SK-N-SH (cell line): ENCODE results near the gene BTN1A1.

ENCODE experiments used
- CTCF ChIP-seq: fragments of 200-600 bp; sonication (generic); IDR thresholded peaks from 2 replicates; pipeline ENCODE4 v1.6.1; 2017; ENCODE audit warnings: antibody characterized with exemption, mild to moderate bottlenecking, moderate library complexity
- EZH2phosphoT487 ChIP-seq: fragments of 200-600 bp; sonication (generic); IDR thresholded peaks from 2 replicates; pipeline ENCODE4 v1.6.1; 2017; ENCODE audit warnings: low read depth, mixed run types, mild to moderate bottlenecking, antibody characterized with exemption, moderate library complexity, borderline replicate concordance
- GATA2 ChIP-seq: sonication (generic); formaldehyde crosslinking; IDR thresholded peaks from 2 replicates; pipeline ENCODE4 v1.5.0; 2020; ENCODE audit warnings: mild to moderate bottlenecking, missing genetic modification reagents
- MAX ChIP-seq: IDR thresholded peaks from 2 replicates; pipeline ENCODE4 v1.4.0; 2012; ENCODE audit warnings: low read depth
- RAD21 ChIP-seq: IDR thresholded peaks from 2 replicates; pipeline ENCODE4 v1.6.1; 2012; ENCODE audit warnings: mild to moderate bottlenecking, low read length
- USF2 ChIP-seq: fragments of 150-350 bp; IDR thresholded peaks from 2 replicates; pipeline ENCODE4 v1.6.1; 2017; ENCODE audit warnings: antibody characterized with exemption, low read length, low read depth, borderline replicate concordance
- YY1 ChIP-seq: IDR thresholded peaks from 2 replicates; pipeline ENCODE4 v1.4.0; 2012; ENCODE audit warnings: low read depth, mild to moderate bottlenecking

- no peak for TF ChIP-seq EZH2phosphoT487
- no peak for TF ChIP-seq CTCF
- TF ChIP-seq YY1 = no peak
- TF ChIP-seq RAD21 = no peak
- TF ChIP-seq USF2 = no peak
- no peak for TF ChIP-seq GATA2 (CRISPR knock-in tag)
- TF ChIP-seq MAX = no peak
These were observed 34.3 kb upstream of the BTN1A1 start for GRCh38 chr6:26465776-26466175.
